Mammary epithelial cell (primary cell): ENCODE data around the gene CLPTM1.

Source experiments
- CTCF ChIP-seq, 2 donors: IDR thresholded peaks in 1 of 2; conservative IDR thresholded peaks in 1 of 2; 2 replicates each; pipeline ENCODE4 v1.5.1; 2011 to 2012; ENCODE audit warnings: inconsistent platforms in 2 of 2, low read length in 2 of 2, mild to moderate bottlenecking in 2 of 2, control low read depth in 1 of 2, low read depth in 1 of 2; ENCODE audit not compliant: insufficient read depth in 1 of 2; ENCODE audit errors: extremely low read depth in 1 of 2
- EZH2 ChIP-seq: IDR thresholded peaks from 2 replicates; pipeline ENCODE4 v1.6.1; 2012; ENCODE audit warnings: low read length, inconsistent platforms, borderline replicate concordance

GRCh38 chr19:45005787-45006186 is 50.6 kb downstream of the CLPTM1 start:
- no peak for TF ChIP-seq CTCF (conservative IDR thresholded peaks at IDR 0.05 in 1 of 2, IDR thresholded peaks at IDR 0.05 in 1 of 2; ENCODE audit: extremely low read depth in 1 of 2, insufficient read depth in 1 of 2, low read depth in 1 of 2, low read length in 2 of 2)
- TF ChIP-seq EZH2, result no peak
